ENCODE data around the gene E2F4. TPM values are rescaled to one million over a fixed set of nuclear protein-coding genes. Genes with fewer than 3 reads are reported as not detected.

The E2F4 gene
- total RNA-seq, 1 experiment from 2014 or later: 126 TPM

GRCh38 chr16:67208154-67208896 lies 16.4 kb downstream of the E2F4 start:
- no peak for DNase-seq (ENCODE audit: low read depth)

- DNase-seq (ENCODE audit: low read depth): no peak
These were observed 17.6 kb downstream of the E2F4 start for GRCh38 chr16:67209565-67209964.

- DNase-seq (ENCODE audit: low read depth): no peak
These were observed 18.3 kb downstream of the E2F4 start for GRCh38 chr16:67210069-67210937.

DNA sequence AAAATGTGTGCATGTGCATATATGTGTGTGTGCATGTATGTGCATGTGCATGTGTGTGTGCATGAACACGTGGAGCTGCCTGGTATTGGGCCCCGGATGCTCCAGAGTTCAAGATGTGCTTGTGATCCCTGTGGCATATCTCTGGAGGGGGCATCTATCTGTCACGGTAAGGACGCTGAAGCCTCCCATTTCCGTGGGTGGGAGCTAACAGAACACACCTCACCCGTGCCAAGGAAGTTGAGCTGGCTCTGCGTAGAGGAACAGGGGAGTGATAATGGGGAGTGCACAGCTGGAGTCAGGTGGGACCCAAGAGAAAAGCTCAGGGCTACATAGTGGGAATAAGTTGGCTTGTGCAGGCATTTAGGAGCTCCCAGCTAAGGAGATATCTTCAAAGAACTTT lies 19.7 kb downstream of the E2F4 start:
- no peak for DNase-seq (ENCODE audit: low read depth)

- no peak for DNase-seq (ENCODE audit: low read depth)
These were observed 20.8 kb downstream of the E2F4 start for GRCh38 chr16:67212766-67213165.

GRCh38 chr16:67213197-67214019 lies 21.5 kb downstream of the E2F4 start:
- no peak for DNase-seq (ENCODE audit: low read depth)

- DNase-seq (ENCODE audit: low read depth): no peak
These were observed 23.8 kb downstream of the E2F4 start for GRCh38 chr16:67215706-67216105.

DNA sequence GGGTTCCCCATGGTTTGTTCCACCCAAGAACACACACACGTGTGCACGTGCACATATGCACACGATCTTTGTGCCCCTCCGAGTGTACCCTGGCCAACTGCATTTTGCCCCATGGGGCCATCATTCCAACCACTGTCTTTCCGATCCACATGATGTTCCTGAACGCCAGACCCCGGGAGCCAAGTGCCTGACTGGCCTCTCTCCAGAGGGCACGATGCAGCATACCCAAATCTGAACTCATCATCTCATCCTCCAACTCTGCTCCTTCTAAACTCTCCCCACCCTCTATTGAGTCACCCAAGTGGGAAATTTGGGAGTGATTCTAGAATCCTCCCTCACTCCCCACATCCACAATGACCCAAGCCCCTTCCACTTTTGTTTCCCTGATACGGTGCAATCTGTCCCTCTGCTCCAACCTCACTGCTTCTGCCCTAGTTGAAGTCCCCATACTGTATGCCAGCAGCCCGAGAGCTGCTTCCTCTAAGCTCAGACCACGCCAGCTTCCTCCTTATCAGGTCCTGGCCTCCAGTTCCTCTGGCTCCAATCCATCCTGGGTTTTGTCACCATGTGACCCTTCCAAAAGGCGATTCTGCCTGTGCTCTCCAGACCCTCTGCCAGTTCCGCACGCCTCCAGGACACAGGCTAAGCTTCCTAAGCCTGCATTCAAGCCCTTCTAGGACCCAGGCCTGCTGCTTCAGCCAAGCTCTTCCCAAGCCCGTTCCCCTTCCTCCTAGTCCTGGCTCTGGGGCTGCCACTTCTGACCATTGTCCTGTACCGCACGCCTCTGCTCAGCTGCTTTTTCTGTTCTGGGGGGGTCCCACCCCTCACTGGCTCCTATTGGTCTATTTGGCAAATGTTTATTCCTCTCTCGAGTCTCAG lies 24.9 kb downstream of the E2F4 start:
- DNase-seq (ENCODE audit: low read depth): no peak

- DNase-seq (ENCODE audit: low read depth): no peak
These were observed 32.0 kb downstream of the E2F4 start for GRCh38 chr16:67223992-67224391.

DNA sequence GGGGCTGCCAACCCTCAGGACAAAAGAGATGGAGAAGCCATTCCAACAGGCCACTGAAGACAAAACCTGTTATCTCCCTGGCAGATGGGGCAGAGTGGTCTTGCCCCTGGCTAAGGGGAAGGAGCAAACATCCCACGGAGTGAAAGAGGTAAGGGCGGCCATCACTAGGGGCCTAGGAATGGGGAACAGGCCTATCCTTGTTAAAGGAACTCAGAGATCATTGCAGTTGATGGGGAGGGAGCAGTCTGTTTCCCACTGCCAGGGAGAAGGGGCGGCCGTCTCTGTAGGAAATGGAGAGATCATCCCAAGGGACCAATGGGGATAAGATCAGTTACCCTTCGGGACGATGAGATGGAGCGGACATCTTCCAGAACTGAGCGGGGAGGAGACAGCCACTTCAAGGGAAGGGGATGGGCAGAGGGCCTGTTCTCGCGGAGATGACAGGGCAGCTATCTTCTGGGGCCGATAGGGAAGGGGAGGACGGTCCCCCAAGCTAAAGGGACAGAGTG lies 34.4 kb downstream of the E2F4 start:
- no peak for DNase-seq (ENCODE audit: low read depth)

DNA sequence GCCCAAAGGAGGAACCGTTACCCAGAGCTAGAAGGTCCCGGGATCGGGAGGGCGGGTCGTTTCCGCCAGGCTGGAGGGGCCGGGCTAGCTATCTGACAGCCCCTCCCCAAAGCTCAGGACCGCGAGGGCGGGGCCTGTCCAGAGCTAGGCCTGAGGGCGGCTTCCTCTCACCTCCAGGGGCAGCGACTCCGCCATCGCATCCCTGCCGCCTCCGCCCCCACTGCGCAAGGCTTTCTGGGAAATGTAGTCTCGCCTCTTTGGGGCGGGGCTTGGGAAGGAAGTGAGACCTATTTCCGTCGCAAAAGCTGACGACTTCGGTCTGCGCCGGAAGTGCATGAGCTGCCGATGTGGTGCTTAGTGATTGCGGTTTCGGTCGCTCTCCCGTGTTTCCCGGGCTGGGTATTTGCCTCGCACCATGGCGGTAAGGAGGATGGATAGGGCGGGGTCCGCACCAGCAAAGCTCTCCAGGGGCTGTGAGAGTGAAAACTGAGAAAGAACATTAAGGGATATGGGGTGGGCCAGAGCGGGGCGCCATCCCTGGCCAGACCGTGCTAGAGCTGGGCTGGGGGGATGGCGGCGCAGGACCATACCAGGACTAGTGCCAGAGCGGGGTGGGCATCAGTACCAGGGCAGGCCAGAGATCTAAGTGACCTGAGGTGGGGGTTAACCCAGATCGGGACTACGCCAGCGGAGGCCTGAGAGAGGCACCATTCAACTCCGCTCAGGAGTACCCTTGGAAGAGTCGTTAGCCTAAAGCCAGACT lies 35.0 kb downstream of the E2F4 start, which contains the start of gene TMEM208:
Gene TMEM208, plus strand, starts transcription at position 327 of the 763 bp plus-strand sequence. Its CDS starts 89 bp downstream, at position 416.
- DNase-seq (ENCODE audit: low read depth): peak; percentile 99

DNA sequence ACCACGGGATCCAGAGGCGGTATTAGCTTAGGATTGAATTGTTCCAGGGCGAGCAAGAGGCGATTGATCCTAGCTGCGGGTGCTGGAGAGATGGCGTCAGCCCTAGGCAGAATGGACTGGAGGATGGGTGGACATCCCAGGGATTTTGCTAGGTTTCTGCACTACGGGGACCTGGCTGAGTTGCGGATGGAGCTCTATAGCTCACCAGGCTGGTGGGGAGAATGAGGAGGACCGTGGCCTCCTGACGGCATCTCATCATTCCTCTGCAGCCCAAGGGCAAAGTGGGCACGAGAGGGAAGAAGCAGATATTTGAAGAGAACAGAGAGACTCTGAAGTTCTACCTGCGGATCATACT lies 35.6 kb downstream of the E2F4 start:
- DNase-seq (ENCODE audit: low read depth): no peak

DNA sequence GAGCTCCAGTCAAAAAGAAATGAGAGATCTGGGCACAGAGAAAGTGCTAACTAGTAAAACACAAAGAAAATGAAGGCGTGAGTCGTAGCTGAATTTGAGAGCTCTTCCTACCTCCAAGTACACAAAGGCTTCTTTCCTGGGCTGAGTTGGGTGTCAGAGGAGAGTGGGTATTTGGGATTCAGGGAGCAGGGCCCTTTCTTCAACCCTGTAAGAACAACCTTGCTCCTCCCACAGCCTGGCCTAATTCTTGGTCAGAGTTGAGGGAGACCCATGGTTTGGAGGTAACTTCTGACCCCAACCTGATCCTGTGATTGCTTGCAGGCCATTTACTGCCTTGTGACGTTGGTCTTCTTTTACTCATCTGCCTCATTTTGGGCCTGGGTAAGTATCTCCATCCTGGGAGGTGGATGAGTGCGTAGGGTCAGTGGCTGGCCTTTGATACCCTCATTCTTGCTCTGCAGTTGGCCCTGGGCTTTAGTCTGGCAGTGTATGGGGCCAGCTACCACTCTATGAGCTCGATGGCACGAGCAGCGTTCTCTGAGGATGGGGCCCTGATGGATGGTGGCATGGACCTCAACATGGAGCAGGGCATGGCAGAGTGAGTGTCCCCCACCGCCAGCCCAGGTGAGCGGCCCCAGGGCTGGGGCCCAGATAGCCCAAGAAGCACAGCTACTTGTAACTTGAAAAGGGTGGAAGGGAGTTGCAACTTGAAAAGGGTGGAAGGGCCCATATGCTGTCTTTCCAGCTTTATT lies 36.3 kb downstream of the E2F4 start:
- DNase-seq (ENCODE audit: low read depth): no peak

DNA sequence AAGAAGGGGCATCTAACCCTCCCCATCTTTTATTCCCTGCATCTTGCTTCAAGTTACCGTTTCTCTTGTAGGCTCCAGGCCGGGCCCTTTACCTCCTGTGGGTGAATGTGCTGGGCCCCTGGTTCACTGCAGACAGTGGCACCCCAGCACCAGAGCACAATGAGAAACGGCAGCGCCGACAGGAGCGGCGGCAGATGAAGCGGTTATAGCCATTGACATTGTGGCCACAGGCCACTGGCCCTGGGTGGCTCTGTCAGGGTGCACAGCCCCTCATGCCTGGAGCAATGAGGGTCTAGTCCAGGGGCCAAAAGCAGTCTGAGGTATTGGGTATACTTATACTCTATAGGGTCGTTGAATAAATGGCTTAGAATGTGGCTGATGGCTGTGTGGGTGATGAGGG lies 37.0 kb downstream of the E2F4 start:
- no peak for DNase-seq (ENCODE audit: low read depth)

- no peak for DNase-seq (ENCODE audit: low read depth)
These were observed 38.2 kb downstream of the E2F4 start for GRCh38 chr16:67229906-67230808.

- DNase-seq (ENCODE audit: low read depth): no peak
These were observed 39.1 kb downstream of the E2F4 start for GRCh38 chr16:67230809-67231660.

- no peak for DNase-seq (ENCODE audit: low read depth)
These were observed 41.6 kb downstream of the E2F4 start for GRCh38 chr16:67233596-67233995.
